Stimulated activated CD4-positive, alpha-beta T cell treated with anti-CD3 and anti-CD28 coated beads, Interleukin-4, amount 100 ng/mL, for 48 hours (primary cell): Measurements from ENCODE around the gene MEPE.

Experiments used
- DNase-seq, 2 donors: peaks; one replicate each; pipeline ENCODE4 v3.0.0-alpha.2; 2020; ENCODE audit warnings: low read depth in 2 of 2

Gene MEPE

GRCh38 chr4:87832669-87833068 lies at the start of gene MEPE:
TSS of gene MEPE (plus strand) at chr4:87832969. CDS start at chr4:87834715, 1,746 bp downstream.
- DNase-seq = no peak

- no peak for DNase-seq
These were observed 49.0 kb upstream of the MEPE start for GRCh38 chr4:87783781-87784180.

- DNase-seq = no peak
These were observed 46.8 kb upstream of the MEPE start for GRCh38 chr4:87785731-87786509.

- no peak for DNase-seq
These were observed 33.3 kb upstream of the MEPE start, which contains the start of gene IBSP for GRCh38 chr4:87799301-87800113. TSS of gene IBSP (plus strand) at chr4:87799554. CDS start at chr4:87802362, 2,808 bp downstream.

GRCh38 chr4:87802858-87803257 lies 29.9 kb upstream of the MEPE start:
- no peak for DNase-seq

- DNase-seq = no peak
These were observed 29.3 kb upstream of the MEPE start for GRCh38 chr4:87803421-87803820.

GRCh38 chr4:87804871-87805270 lies 27.9 kb upstream of the MEPE start:
- DNase-seq = no peak

- no peak for DNase-seq
These were observed 26.8 kb upstream of the MEPE start for GRCh38 chr4:87805971-87806370.

- DNase-seq = no peak
These were observed 26.2 kb upstream of the MEPE start for GRCh38 chr4:87806520-87806919.

GRCh38 chr4:87807402-87807801 lies 25.4 kb upstream of the MEPE start:
- no peak for DNase-seq

GRCh38 chr4:87811977-87812376 lies 20.8 kb upstream of the MEPE start:
- DNase-seq = no peak

- no peak for DNase-seq
These were observed 13.4 kb upstream of the MEPE start for GRCh38 chr4:87819281-87819919.

GRCh38 chr4:87823200-87823599 lies 9.6 kb upstream of the MEPE start:
- DNase-seq = no peak

GRCh38 chr4:87823724-87824123 lies 9.0 kb upstream of the MEPE start:
- no peak for DNase-seq

GRCh38 chr4:87824352-87824751 lies 8.4 kb upstream of the MEPE start:
- no peak for DNase-seq

- DNase-seq = no peak
These were observed 1.6 kb downstream of the MEPE start for GRCh38 chr4:87834401-87834800.

- DNase-seq = no peak
These were observed 2.4 kb downstream of the MEPE start for GRCh38 chr4:87835197-87835596.

GRCh38 chr4:87835743-87836142 lies 3.0 kb downstream of the MEPE start:
- no peak for DNase-seq

- no peak for DNase-seq
These were observed 5.4 kb downstream of the MEPE start for GRCh38 chr4:87838205-87838604.

- DNase-seq = no peak
These were observed 6.3 kb downstream of the MEPE start for GRCh38 chr4:87838890-87839591.

GRCh38 chr4:87839592-87839946 lies 6.8 kb downstream of the MEPE start:
- no peak for DNase-seq

GRCh38 chr4:87840149-87840548 lies 7.4 kb downstream of the MEPE start:
- DNase-seq = no peak
